Cardiac septum (tissue), 1 donor: ENCODE results near the gene TPCN2. TPM values are rescaled to one million over a fixed set of nuclear protein-coding genes. Genes with fewer than 3 reads are reported as not detected.

Experiments
- DNase-seq: peaks from one replicate; pipeline ENCODE4 v3.0.0-alpha.2; 2020; ENCODE audit warnings: low spot score
- intact Hi-C: fragments of 100-400 bp; cut with DNase I; formaldehyde crosslinking; loops from one replicate; pipeline ENCODE4 v1.14.0; 2022
- total RNA-seq: library from RNA; stranded (reverse); fragmentation: NEBNext Ultra II Directional; extraction: Animal tissue kit (Norgen Biotek cat#: 25700); gene quantifications from one replicate; pipeline ENCODE4 v1.2.1, GENCODE V29; 2021
- donor health status: DM: no; HTN: no; CAD: no.

Gene TPCN2
- total RNA-seq, 1 donor from 2014 or later, result 12.5 TPM

DNA sequence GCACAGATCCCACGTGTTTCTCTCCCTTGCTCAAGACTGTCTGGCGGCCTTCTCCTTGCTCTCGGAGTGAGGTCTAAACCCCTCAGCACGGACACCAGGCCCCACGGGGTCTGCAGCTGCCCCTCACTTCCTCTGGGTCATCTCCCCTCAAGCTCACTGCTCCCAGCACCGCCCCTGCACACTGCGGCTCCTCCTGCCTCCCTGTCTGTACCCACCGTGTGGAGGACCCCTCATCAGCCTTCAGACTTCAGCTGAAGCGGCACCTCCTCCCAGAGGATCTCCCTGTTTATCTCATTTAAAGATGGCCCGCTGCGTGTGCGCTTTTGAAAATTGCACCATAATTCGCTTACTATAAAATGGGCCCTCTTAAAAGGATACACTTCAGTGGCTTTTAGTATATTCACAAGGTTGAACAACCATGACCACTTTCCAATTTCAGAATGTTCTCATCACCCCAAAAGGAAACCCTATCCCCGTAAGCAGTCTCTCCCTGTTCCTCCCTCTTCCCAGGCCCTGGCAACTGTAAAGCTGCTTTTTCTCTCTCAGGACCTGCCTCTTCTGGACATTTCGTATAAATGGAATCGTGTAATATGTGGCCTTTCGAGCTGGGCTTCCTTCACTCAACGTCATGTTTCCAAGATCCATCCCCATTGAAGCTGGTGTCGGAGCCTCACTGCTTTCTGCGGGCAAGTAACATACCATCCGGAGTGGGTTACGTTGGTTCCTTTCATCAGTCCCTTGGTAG lies 14.4 kb upstream of the TPCN2 start:
- no peak for DNase-seq
- intact Hi-C loops, result no loop called here

GRCh38 chr11:69035150-69035945 lies 13.4 kb upstream of the TPCN2 start:
- DNase-seq, result no peak
- intact Hi-C loops, result no loop called here

DNA sequence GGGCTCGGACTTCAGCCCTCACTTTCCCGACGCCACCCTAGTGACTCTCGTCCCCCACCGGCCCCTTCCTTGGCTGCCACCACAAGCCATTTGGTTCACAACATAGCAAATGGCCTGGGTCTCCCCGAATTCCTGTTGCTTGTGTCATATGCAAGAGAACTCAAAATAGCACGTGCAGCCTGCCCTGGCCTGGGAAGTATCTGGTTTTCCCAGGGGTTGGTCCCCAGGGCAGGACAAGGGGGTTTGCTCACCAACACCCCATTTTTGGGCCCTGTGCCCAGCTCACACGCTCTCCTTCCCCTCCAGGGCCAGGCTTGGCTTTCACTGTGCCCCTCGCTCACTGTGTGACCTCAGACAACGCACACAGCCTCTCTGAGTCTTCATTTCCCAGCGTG lies 12.8 kb upstream of the TPCN2 start:
- intact Hi-C loops, result no loop called here
- no peak for DNase-seq

GRCh38 chr11:69037074-69037473 lies 11.7 kb upstream of the TPCN2 start:
- intact Hi-C loops, result no loop called here
- no peak for DNase-seq

DNA sequence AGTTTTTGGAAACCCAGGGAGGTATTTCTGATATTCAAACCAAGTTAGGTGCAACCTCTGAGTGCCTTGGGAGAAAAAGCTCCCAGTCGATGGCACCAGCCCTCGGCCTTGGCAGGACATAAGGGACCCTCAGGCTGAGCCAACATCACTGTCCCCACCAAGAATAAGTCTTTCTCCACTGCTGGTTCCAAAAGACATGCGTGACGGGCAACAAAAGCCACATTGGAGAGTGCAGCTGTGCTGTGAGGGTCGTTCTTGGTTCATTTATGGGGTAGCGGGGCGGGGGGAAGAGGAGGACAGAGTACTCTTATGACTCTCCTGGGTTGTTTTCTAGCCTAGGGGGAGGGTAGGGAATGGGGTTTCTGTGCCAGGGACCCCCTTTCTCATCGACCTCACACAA lies 11.2 kb upstream of the TPCN2 start:
- intact Hi-C loops, result no loop called here
- no peak for DNase-seq

DNA sequence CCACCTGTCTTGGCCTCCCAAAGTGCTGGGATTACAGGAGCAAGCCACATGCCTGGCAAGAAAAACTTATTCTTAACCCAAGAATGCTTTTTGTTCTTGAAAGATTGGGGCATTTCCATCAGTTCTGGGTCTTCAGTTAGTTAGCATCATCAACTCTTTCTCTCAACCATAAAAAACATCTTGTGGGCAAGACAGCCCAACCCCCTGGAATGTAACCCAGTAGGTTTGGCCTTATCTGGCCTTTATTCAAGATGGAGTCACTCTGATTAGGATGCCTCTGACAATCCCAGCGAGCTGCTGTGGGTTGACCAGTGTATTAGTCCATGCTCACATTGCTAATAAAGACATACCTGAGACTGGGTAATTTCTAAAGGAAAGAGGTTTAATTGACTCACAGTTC lies 9.2 kb upstream of the TPCN2 start:
- no peak for DNase-seq
- intact Hi-C loops, result no loop called here

DNA sequence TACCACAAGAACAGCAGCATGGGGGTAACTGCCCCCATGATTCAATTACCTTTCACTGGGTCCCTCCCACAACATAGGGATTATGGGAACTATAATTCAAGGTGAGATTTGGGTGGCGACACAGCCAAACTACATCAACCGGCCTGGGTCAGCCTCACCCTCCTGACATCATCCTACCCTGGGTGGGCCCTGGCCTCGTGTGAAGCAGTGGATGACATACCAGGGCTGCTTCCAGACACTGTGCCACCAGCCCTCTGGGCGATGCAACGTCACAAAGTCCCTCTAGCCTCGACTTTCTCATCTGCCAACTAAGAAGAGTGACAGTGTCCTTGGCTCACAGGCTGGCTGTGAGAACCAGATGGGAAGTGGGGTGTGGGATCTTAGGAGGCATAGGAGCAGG lies 8.7 kb upstream of the TPCN2 start:
- intact Hi-C loops, result no loop called here
- no peak for DNase-seq

DNA sequence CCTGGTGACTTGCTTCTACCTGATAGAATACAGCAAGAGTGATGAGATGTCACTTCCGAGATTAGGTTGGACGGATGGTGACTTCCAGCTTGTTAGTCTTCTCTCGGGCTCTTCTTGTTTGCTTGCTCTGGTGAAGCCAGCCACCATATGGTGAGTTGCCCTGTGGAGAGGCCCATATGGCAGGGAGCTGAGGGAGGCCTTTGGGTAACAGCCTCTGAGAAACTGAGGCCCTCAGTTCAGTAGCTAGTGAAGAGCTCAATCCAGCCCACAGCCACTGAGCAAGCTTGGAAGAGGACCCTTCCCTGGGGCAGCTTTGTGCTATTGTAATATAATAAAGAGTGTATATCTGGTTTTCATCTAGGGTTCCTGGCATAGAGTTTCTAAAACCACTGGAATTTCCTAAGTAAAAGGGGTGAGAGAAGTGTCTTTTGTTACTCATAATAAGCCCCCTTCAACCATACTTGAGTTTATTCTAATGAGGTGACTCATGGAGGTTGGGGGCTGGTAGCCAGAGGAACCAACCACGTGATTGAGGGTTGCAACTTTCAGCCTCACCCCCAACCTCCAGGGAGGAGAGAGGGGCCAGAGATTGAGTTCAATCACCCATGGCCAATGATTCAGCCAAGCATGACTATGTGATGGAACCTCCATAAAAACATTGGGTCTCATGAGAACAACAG lies 8.0 kb upstream of the TPCN2 start:
- no peak for DNase-seq
- intact Hi-C loops, result no loop called here

- intact Hi-C loops, result no loop called here
- DNase-seq, result no peak
These were observed 7.2 kb upstream of the TPCN2 start for GRCh38 chr11:69041516-69041915.

DNA sequence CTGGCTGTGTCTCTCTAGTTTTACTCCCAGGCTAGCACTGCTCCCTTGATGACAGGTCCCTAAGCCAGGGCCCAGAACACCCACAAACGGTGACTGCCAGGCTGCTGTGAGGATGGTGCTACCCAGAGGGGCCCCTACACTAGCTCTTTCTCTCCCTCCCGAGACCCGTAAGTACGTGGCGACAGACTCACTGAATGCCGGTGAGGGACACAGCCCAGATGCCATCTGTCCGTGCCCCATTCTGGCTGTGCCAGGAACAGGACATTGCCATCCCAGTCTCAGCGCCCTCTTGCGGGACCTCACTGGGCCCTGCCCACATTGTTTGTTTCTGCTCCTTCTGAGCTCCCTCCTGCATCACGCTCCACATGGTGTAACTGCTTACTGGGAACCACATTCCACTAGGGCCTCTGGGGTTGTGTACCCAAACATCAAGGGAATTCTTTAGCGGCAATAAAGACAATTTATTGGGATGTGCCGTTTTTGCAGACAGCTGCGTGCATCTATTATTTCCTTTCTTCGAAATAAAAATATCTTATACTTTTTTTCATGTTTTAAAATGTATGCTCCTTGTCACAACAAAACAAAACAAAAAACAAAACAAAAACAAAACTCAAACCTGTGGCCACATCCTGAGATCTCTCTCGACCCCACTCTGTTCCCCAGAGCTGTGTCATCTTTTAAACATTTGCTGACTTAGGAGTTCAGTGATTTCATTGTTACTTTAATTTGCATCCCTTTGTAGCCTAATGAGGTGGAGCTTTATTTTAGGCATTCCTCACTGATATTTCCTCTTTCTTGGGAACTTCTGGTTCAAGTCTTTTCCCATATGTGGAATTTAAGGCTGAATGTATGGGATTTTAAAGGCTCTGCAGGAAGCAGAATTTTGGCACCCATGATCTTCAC lies 4.4 kb upstream of the TPCN2 start:
- intact Hi-C loops, result loop anchor here (5.0 kb wide), 1 partner anchor 142 kb away; the partner anchor contains the start of genes IGHMBP2 and MRPL21
- DNase-seq, result peak; percentile 85

GRCh38 chr11:69048031-69048693 lies 570 bp upstream of the TPCN2 start:
- intact Hi-C loops, result loop anchor here (5.0 kb wide), 1 partner anchor 146 kb away; the partner anchor contains the start of genes IGHMBP2 and MRPL21
- no peak for DNase-seq

DNA sequence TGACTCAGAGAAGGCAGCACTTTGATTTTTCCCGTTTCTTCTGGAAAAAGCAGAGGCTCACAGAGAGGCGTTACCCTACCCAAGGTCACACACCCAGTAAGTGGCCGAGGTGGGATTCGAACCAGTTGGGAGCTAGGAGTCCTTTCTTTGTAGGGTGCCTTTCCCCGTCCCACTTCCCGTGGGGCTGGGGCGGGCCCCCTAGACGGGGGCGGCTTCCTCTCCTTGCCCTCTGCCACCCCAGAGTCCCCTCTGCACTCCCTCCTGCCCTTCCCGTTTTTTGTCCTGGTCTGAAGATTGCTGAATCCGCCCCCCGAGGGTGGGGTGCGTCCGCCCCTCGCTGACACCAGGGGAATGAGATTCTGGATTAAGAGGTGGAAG lies 747 bp downstream of the TPCN2 start:
- no peak for DNase-seq
- intact Hi-C loops, result loop anchor here (5.0 kb wide), 1 partner anchor 147 kb away; the partner anchor contains the start of genes IGHMBP2 and MRPL21

- no peak for DNase-seq
- intact Hi-C loops, result no loop called here
These were observed 2.1 kb downstream of the TPCN2 start for GRCh38 chr11:69050592-69051380.

DNA sequence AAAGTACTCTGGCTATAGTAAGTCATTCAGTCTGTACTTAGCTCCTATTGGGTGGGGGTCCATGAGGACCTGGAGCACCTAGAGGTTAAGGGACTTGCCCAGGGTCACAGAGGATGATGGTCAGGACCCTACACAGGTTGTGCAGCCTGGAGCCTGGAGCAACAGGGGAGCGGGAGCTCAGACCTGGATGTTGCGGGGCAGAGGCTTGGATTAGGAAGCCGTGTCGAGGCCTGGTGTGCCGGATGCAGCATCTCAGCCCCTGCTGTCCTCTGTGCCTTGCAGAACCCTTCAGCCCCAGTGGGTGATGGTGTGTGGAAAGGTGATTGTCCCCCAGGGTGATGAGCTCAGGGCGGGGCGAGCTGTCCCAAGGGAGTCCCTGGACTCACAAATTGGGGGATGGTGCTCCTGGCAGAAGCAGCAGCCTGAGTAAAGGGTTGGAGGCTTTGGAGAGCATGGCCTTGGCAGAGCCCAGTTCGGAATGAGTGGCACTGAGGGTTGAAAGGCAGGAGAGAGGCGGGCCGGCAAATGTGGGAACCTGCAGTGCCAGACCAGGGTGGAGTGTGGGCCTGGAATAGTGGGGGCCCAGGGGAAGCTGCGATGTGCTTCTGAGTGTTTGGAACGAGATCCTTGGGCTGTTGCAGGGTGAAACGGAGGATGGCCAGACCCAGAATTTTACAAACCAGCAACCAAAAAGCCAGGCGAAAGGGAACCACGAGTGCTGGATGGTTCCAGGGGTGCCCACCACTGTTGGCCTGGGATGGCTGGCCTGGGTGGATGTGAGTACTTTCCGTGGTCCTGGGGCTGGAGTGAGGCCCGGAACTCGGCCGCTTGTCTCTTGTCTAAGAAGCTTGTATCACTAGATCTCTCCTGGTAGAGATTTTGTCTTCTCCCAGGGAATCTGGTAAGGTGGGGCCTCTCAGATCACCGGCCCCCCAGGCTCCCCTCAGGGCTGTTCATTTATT lies 2.9 kb downstream of the TPCN2 start:
- no peak for DNase-seq
- intact Hi-C loops, result no loop called here

- intact Hi-C loops, result no loop called here
- no peak for DNase-seq
These were observed 3.8 kb downstream of the TPCN2 start for GRCh38 chr11:69052343-69053168.

DNA sequence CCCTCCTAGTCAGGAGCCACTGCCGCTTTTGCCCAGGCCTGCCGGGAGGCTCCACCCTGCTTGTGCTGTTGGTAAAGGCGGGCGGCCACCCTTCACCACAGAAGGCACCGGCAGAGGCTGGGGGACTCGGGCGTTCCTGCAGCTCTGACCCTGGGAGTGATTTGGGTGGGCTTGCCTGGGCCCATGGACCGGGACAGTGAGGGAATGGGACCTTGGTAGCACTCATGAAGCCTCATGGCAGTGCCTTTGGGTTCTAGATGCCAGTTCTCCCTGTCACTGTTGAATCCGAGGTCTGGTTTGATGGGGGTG lies 4.4 kb downstream of the TPCN2 start:
- intact Hi-C loops, result no loop called here
- no peak for DNase-seq
